HG03442 (cell line): ENCODE measurements around the gene CCDC167.
A peak's percentile ranks its signal among the peaks of the same experiment; 100 is the strongest.

Source experiments
- ATAC-seq: cut with Tn5 transposase; IDR thresholded peaks from one replicate; pipeline ENCODE4 v1.9.1; 2021; ENCODE audit warnings: mild to moderate bottlenecking, moderate library complexity; ENCODE audit not compliant: unreplicated experiment

The CCDC167 gene

GRCh38 chr6:37499433-37500293 is at the start of gene CCDC167:
Gene CCDC167, minus strand, starts transcription at chr6:37499893. Its CDS starts 30 bp downstream, at chr6:37499863.
- ATAC-seq, result peak; percentile 80

- no peak for ATAC-seq
Observed at GRCh38 chr6:37549154-37549553, 49.5 kb upstream of the CCDC167 start.

DNA sequence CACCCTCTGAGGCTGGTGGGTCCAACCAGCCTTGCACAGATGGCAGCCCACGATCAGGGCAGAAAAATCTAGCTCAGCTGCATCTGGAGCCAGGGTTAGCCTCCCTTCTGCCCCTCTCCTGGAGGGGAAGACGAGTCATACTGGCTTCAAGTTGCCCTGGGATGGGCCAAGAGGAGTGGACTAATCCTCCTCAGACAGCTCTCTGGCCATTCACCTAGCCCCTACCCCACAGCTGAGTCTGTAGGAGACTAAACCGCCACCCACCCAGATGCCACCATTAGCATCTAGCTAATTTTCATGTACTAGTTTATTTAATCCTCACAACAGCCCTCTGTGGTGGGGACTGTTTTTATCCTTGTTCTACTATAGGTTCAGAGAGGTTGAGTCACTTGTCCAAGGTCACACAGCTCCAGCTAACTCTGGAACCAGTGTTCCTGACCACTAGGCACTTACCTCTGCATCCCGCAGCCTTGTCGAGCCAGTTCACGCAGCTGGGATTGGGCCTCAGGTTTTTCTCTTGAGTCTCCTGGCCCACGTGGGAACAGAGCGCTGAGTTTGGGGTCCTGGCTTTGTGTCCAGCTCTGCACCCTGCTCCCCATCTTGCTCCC is 48.5 kb upstream of the CCDC167 start:
- no peak for ATAC-seq

GRCh38 chr6:37547564-37548061 is 47.9 kb upstream of the CCDC167 start:
- ATAC-seq, result no peak

GRCh38 chr6:37546141-37546871 is 46.6 kb upstream of the CCDC167 start:
- ATAC-seq, result no peak

DNA sequence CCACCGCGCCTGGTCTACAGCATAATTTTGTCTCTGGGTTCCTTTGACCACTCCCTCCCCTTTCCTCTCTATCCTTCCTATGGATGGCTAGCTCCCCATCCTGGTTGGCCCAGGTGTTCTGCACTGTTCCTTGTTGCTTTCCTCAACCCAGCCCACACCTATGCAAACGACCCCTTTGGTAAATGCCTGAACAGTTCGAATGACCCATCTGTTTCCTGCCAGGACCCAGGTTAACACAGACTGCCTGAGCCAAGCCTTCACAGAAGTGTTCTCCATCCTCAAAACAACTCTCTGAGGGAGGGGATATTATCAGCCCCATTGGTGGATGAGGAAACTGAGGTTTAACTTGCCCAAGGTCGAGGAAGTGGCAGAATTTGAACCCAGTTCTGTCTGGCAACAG is 44.8 kb upstream of the CCDC167 start:
- ATAC-seq, result no peak

- no peak for ATAC-seq
Observed at GRCh38 chr6:37543361-37543760, 43.7 kb upstream of the CCDC167 start.

DNA sequence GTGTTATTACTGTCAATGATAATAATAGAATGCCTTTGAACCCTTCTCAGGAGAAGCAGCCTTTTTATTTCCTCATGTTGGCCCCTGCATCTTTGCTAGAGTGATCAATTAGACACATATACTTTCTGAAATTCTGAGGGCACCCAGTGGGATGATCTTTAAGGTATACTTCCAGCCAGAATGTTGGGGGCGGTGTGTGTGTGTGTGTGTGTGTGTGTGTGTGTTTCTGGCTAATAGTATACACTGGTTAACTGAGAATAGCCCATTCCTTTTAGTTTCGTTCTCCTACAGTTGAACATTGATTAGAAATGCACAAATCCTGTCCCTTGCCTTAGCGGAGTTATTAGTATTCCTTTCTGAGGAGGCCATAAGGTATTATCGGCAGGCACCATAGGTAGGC is 41.7 kb upstream of the CCDC167 start:
- ATAC-seq, result no peak

- ATAC-seq, result no peak
Observed at GRCh38 chr6:37540390-37540789, 40.7 kb upstream of the CCDC167 start.

DNA sequence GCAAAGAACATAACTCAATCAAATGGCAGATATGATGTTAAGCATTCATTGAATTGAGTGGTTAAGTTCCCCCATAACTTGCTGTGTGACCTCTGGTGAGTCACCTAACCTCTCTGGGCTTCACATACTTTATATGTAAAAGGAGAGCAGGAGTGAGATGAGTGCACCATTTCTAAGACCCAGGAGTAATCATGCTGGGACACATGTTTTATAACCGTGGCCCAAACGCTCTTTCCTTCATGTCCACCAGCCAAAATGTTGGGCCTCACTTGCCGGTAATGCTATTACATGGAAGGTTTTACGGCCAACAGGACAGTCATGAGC is 40.3 kb upstream of the CCDC167 start:
- no peak for ATAC-seq

DNA sequence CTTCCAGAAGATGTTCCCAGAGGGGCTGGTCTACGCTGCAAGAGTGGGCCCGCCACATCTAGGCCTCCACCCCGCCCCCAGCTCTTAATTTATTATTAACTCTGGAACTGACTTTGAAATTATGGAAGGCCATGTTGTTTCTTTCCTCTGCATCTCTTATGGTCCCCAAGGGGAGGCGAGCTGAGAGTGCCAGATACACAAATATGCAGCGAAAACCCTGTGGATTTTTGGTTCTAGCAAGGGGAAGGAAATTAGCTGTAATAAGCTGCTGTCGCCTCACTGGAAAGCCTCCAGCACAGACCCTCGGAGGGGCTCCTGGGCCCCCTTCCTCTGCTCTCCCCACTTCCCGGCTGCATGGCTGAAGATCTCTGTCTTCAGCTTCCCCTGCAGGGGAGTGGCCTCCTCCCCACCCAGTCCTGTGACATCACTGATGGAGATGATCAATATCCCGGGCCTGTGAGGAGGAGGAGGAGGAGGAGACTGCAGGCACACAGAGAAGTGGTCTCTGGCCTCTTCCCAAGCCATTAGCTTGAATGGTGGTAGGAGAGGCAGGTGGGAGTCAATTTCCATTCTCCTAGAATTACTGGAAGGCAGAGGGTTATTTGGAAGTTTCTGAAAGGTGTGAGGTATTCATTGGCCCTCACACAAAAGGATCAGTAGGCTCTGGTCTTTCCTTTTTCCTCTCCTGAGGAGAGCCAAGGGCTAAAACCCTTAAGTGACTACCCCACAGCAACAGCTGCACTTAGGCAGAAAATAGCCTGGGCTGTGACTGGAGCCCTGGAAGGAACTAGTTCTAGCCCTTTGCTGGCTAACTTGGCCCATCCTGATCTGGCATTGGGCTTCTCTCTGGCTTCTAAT is 39.7 kb upstream of the CCDC167 start:
- no peak for ATAC-seq

DNA sequence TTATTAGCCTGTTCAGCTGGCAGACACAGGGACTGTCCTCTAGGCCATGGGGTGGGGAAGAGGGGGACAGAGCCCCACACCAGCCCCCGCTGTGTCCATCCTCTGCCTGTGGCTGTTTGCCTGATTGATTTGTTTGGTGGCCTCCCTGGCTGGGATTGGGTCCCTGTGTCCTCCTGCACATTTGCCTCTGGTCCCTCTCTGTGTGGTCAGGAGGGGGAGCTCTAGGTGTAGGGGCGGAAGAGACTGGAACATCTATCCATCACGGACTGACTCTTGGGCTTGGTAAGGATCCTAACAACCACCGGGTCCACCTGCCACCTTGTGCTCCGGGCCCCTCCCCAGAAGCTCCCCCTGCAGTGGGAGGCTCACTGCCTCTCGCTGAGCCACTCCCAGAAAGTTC is 38.4 kb upstream of the CCDC167 start:
- no peak for ATAC-seq

DNA sequence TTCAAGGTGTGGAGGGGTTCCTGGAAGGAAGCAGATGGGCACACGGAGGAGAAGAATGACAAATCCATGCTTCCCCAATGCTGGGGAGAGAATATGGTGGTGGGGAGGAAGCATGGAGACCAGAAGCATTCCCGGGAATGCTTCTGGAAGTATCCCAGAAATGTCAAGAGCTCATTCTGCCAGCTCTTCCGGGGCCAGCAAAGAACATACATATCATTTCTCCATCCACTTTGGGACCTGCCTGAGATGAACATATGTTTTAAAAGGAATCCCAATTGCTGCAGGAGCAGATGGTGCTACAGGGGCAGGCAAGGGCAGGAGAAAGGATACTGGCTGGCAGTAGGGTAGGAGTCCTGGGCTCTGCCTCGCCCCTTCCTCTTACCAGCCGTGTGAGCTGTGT is 37.9 kb upstream of the CCDC167 start:
- no peak for ATAC-seq

- ATAC-seq, result no peak
Observed at GRCh38 chr6:37536491-37537190, 36.9 kb upstream of the CCDC167 start.

DNA sequence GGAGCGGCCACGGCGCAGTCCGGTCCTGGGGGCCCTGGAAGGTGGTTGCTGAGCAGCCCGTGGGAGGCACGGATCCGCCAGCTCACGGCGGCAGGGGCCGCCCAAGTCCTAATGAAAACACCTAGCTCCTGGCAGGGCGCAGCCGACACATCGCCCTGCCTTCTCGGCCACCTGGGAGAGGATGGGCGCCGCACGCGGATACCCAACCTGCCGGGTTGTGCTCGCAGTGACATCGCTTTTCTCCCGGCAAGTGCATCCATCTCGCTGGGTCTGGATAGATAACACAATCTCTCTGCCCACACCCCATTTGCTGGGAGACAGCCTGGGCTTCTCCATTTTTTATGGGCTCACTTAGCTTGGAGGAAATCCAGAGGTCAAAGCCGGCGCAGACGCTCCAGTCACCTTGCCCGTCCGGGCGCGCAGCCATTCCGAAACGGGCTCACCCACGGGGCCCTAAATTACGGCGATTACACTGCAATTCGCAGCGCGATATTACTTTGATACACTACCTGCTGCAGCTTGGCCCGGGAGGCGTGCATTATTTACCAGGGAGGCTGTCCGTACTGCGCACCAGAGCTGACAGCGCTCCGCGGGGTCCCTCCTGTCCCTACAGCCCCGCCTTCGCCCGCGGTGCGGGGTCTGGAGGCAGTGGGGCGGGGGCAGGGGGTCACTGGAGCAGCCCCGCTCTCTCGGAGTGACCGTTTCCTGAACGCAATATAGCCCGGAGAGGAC is 36.2 kb upstream of the CCDC167 start:
- no peak for ATAC-seq

DNA sequence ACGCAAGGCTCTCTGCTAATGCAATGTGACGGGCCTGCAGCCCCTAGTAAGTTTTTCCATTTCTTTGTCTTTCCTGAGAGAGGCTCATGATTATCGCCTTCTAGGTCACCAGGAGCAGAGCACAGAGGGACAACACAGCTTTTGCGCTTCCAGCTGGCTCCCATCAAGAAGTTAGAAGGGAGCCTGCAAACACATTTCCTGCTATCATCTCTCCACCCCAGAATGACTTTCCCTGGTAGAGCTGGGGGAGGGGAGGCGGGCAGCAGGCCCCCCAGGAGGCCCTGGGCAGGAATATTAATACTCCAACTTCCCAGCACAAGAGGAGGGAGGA is 35.7 kb upstream of the CCDC167 start:
- no peak for ATAC-seq

- no peak for ATAC-seq
Observed at GRCh38 chr6:37534893-37535292, 35.2 kb upstream of the CCDC167 start.

DNA sequence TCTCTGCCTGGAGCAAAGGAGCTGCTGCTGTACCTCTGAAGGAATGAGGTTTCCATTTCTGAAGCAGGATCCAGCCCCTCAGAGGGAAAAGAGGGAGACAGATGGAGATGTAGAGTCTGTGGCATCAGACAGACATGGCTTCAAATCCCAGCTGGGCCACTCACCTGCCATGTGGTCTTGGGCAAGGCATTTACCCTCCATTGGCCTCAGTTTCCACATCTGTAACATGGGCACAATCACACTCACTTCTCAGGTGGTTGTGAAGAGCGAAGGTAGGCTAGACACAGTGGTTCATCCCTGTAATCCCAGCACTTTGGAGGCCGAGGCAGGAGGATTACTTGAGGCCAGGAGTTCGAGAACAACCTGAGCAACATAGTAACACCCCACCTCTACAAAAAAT is 32.4 kb upstream of the CCDC167 start:
- ATAC-seq, result no peak

- no peak for ATAC-seq
Observed at GRCh38 chr6:37531437-37532036, 31.8 kb upstream of the CCDC167 start.
